Activated CD4-positive, alpha-beta T cell treated with anti-CD3 and anti-CD28 coated beads, Interleukin-10, Interleukin-2, amounts not matched to agents 100 ng/mL and 50 ng/mL, durations not matched to agents 16 hours and 8 hours (primary cell): ENCODE data around the gene DUSP2.

Source experiments
- DNase-seq: peaks from one replicate; pipeline ENCODE4 v3.0.0-alpha.2; 2020

Gene DUSP2

DNA sequence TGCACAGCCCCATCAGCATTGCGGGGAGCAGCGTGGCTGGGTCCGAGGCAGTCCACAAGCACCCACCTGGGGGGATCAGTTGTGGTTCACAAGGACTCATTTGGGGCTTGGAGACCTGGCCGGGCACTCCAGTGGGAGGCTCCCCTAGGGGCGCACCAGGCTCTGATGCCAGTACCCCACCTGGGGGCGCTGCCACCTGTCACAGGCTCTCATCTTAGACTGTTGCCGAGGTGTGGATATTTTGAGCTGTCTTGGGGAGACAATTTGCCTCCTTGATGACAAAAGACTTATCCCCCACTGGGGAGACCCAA lies 31.9 kb downstream of the DUSP2 start:
- DNase-seq: peak; percentile 35

DNA sequence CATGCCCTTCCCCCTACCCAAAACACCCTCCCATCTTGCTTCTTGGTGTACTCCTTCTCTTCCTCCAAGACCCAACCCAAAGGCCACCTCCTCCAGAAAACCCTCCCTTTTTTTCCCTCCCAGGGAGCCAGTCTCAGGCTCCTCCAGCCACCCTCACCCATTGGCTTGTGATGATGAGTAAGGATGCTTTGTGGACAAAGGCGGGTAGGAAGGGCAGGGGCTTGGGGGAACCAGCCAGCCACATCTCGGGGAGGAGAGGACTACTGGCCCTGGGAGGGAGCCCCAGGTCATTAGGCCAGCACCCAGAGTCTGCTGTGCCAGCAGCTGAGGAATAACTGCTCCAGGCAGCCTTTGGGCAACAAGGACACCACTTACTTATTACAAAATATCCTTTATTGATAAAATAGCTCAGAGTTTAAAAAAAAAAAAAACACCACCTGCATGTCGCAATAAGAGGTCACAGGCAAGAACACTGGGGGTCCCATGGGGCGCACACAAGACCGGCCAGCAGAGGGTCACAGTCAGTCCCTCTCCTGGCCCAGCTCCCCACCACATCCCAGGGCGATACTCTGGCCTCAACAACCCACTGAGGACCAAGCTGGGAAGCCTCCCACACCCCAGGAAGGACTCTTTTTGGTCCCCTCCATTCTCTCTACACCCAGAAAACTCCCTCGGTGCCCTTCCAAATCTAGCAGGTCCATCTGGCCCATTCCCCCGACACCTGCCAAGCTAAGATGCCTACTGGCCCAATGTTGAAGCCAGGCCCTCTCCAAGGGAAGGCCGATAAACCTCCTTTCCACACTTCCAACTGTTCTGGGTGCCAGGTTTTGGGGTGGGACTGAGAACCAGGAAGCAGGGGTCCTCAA lies 32.5 kb downstream of the DUSP2 start:
- DNase-seq: no peak

DNA sequence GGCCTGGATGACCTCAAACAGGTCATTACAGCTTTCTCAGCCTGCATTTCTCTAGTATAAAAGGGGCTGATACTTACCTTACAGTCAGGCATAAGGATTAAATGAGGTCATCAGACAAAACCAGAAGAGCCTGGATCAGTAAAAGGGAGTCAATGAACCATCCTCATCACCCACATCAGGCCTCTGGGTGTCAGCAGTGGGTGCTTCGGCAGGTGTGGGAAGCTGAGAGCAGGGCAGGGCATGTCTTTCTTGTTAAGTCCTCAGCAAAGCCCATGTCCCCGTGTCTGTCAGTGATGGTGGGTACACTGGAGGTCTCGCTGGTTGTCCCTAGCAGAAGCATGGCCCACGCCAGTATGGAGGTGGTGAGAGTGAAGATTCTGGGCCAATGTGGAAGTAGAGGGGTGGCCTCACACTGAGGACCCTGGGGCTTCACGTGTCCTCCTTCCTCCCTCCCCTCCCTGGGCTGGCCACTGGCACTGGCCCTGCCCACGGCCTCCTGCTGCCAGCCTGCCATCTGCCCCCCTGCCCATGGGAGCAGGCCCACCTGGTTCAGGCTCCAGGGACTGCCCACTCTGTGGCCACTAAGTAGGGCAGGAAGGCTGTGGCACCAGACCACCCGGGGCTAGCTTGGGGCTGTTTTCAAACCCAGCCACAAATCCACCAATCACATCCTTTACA lies 33.3 kb downstream of the DUSP2 start:
- DNase-seq: no peak

DNA sequence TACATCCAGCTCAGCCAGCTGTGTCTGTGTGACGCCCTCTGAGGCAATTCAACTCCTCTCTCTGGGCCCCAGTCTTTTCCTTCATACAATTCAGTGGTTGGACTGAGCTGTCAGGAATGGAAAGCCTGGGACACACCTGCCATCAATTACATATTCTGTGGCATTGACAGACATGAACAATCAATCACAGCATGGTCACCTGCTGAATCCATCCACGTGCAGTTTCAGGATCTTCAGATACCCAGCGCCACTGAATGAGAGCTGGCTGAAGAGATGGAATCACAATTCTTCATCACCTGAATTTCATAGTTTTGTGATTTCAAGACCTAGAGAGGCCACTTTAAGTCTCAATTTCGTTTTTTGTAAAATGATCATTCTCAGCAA lies 34.0 kb downstream of the DUSP2 start:
- no peak for DNase-seq

DNA sequence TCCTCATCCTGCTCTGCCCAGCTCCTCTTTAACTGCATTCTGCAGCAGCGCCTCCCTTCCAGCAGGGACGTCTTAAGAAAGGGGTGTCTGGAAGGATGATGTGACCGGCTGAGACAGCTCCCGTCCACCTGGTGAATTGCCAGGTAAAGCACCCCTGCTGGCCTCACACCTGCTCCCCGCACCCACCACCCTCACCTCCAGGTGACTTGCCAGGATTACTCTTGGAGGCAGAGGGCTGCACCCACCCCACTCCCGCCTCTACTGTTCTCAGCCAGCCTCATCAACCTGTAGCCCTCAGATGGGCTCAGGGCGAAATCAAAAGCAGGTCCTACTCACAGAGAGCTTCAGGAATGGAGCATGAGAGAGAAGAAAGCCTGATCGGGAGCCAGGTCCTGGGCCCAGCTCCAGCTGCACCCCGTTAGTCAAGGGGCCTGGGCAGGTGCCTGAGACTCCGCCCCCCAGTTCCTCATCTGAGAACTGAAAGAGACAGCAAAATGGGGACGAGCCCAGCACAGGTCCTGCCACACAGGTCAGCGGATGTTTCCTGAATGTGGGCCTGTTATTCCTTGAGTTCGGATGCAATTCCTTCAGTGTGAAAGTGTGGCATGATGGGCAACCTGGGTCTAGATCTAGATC lies 34.5 kb downstream of the DUSP2 start:
- no peak for DNase-seq

DNA sequence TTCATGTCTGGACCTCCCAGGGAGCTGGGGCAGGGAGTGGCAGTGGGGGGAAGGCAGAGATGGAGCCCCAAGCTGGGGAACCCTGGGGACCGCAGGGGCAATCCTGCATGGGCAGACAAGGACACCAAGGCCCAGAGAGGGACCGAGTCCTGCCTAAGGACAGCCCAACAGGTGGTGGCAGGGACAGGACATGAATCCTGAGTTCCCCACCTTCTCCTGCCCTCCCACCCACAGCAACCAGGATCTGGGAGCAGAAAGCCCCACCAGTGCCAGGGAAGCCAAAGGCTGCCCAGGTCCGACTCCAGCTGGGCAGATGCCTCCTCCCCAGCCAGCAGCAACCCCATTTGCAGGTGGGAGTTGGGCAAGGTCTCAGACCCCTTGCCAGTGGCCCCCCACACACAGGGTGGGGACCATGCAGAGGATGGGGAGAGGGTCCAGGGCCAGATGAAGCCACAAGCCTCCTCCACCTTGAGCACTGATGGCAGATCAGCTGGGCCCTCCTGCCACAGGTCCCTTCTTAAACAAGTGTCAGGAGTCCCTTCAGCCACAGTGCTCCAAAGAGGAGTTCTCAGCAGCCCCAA lies 35.2 kb downstream of the DUSP2 start:
- no peak for DNase-seq

DNA sequence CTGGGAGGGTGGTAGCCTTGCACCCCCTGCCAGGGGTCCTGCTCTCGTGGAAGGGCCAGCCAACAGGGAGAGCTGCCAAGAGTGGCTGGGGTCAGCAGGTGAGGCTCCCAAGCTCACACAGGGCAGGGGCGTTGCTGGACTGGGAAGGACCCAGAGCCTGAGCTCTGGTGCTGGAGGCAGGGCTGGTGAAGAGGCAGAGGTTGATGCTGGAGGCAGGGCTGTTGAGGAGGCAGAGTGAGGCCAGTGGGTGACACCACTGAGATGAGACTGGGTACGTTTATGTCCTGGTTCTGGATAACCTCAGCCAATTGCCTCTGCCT lies 35.9 kb downstream of the DUSP2 start:
- no peak for DNase-seq

DNA sequence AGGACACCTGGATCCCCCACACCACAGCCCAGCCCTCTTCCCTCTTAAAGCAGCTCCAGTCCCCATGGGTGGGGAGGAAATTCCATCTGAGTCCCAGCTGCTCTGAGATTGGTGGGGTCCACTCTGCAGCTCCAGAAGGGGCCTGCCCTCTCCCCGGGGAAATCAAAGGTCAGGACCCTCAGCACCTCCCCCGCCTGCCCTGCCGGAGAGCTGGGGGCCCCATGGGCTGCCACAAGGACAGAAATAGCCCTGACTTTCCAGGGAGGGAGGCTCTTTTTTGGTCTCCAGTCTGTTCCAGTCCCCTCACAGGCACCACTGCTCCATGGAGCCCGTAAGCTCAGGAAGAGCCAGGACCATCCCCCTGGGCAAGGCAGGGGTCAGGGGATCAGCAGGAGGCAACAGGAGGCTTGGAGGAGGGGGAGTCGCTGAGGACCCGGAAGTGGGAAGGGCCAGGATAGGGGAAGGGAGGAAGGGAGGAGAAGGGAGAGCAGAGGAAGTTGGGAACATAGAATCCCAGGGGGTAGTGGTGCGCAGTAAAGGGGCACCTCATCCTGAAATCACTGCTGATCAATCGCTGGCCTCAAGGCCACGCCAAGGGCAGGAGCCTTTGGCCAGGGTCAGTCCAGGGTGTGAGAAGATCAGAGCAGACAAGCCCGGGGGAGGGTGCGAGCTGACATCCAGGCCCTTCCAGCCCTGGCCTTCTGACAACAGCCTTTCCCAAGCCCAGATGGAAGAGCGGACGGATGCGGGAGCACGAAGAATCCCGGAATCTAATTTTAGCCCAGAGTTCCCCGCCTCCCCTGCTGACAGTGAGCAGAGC lies 36.5 kb downstream of the DUSP2 start:
- DNase-seq: no peak

DNA sequence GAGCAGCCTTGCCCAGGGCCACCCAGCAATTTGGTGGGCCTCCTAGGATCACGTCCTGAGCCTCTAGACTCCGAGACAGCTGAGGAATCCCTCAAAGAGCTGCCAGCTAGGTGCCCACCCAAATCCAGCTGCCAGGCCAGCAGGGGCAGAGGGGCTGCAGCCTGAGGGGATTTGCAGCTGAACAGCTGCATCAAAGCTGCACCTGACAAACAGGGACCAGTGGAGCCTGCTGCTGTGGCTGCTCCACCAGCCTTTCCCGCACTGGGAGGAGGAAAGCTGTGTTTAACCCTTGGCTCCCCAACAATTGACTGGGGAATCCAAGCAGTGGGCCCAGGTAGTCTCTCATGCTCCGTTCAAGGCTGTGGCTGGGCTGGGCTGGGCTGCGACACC lies 37.1 kb downstream of the DUSP2 start:
- DNase-seq: no peak

DNA sequence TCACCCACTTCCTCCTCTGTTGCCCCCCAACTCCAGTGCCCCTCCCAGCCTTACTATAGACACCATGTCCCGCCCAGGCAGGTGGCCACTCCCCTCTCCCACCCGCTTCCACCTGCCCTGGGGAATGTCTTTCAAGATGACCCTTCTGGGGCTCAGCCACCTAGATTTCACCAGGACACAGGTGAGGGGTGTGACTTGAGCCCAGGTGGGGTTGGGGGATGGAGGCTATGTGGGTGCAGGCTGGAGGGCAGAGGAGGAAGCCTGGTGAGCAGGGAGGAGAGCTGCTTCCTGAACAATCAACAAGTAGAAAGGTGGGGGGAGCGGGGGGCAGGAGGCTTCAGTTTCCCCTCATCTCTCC lies 37.6 kb downstream of the DUSP2 start:
- no peak for DNase-seq

DNA sequence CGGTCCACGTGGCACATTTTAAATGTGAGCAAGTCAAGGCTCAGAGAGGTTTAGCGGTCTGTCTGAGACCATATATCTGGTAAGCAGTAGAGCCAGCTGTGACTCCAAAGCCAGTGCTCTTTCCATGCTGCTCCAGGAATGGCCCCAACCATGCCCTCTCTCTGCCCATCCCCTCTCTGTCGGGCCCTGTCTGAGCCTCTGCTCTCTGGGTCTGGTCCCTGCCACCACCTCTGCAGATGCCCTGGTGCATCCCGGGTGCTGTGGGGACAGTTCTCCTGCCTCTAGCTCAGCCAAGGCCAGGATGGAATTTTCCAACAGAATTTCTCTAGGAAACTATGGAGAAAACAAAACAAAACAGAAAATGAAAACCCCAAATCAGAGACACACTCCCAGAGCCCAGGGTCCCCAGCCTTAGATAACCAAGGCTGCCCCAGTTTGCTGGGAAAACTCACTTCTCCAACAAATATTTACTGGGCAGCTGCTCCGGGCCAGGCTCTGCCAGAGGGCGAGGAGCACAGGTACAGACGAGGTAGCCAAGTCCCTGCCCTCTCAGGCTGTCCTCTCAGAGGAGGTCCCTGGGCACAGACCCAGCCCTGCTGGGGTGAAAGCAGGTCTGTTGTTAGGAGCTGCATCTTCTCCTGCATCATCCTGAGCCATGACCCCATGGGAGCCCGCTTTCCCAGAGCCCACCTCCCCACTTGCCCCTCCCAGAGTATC lies 38.1 kb downstream of the DUSP2 start:
- DNase-seq: no peak

DNA sequence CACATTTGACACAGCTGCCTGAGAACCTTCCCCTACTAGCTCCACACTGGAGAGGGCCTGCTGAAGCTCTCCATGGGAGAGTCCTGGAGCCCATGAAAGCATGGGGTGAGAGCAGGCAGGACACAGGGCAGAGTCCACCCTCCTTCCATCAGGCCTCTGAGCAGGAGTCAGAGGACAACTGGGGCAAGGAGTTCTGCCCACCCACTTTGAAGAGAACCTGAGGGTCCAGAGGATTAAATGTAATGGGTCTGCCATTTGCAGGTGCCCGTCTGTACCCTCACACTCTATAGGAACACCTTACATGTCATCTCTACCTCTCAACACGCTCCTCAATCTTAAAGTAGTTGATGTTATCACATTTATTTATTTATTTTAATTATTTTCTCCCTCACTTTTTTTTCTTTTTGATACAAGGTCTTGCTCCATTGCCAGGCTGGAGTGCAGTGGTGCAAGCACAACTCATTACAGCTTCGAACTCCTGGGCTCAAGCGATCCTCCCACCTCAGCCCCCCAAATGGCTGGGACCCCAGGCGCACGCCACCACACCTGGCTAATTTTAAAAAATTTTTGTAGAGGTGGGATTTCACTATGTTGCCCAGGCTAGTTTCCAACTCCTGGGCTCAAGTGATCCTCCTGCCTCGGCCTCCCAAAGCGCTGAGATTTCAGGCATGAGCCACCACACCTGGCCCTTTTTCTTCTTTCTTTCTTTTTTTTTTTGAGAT lies 39.1 kb downstream of the DUSP2 start:
- no peak for DNase-seq

DNA sequence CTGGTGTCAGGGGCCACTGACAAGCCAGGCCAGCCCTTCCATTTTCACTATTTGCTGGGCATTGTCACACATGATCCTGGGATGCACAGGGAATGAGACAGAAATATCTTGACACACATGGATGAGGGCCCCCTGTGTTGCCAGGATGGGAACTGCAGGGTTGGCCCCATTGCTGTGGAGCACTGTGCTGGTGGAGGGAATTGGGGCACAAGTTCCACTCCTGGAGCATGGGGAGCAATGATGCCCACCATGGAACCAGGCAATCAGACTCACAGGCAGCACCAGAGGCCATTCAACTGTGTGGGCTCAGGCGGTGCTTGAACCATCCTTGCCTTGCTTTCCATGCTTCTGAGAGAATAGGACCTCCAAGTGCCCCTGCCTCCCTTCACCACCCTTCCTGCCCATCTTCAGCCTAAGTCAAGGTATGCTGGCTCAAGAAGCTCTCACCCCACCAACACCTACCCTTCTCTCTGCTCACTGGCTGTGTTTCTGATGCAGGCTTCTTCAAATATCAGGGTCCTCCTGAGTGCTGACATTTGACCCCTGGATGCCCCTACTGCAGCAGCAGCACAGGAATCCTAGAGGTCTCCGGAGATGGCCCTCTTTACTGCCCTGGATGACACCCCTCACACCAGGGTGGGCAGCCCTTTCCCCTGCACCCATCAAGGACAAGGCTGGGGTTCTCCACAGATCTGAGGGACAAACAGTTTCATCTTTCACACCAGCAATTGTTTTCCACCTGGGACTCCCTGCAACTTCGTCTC lies 39.9 kb downstream of the DUSP2 start:
- DNase-seq: no peak

DNA sequence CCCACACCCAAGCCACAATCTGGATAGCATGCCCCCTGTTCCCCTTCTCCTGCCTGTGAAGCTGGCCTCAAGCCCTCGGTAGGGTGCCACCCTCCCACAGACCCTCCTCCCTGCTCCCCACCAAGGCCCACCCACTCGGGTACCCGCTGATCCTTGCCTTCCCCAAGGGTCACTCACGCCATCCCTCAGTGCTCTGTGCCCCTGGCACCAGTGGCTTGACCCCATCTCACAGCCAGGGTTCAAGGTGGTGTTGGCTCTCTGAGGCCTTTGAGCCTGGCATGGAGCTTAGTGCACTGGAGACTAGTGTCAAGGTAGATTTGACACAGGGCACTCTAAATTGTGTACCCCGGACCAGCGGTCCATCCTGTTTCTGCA lies 40.8 kb downstream of the DUSP2 start:
- DNase-seq: no peak

DNA sequence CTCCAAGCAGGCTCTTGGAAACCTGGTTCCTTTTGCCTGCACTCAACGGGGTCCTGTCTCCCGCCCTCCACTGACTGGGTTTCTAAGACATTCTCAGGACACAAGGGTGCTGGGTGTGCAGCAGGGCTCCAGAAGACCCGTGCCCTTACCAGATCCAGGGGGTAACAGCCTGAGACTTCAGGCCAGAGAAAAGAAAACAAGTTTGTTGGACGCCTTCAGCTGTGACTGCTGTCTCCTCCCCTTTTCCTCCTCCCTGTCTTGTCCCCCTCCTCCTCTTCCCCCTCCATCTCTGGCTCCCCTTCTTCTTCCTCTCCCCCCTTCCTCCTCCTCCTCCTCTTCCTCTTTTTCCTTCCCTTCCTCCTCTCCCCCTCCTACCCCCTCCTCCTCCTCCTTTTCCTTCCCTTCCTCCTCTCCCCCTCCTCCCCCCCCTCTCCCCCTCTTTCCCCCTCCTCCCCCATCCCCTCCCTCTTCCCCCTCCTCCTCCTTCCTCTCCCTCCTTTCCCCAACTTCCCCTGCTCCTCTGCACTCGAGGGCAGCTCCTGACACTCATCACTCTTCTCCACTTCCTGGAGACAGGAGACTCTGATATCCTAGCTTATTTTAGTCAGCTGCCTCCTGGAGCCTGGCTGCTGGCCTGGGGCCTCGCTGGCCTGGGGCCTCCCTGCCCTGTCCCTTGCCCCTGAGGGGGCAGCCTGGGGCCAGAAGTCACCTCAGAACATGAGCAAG lies 41.3 kb downstream of the DUSP2 start:
- no peak for DNase-seq

DNA sequence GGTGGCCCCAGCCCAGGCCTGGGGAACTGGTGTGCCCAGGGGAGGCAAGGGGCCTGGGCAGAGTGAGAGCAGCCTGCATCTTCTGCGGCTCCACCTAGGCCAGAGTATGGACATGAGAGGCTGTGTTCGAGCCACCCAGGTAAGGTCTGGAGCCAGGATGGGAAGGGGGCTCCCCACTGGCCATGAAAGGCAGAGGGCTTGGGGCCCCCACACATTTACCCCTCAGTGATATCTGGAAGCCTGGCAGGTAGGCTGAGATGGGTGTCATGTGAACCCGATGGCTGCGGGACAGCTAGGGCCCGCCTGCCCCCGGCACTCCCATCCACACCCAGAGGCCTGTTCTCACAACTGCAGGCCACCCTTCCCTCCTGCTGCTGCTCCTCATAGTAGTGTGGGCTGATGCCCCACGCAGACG lies 42.0 kb downstream of the DUSP2 start:
- DNase-seq: no peak

DNA sequence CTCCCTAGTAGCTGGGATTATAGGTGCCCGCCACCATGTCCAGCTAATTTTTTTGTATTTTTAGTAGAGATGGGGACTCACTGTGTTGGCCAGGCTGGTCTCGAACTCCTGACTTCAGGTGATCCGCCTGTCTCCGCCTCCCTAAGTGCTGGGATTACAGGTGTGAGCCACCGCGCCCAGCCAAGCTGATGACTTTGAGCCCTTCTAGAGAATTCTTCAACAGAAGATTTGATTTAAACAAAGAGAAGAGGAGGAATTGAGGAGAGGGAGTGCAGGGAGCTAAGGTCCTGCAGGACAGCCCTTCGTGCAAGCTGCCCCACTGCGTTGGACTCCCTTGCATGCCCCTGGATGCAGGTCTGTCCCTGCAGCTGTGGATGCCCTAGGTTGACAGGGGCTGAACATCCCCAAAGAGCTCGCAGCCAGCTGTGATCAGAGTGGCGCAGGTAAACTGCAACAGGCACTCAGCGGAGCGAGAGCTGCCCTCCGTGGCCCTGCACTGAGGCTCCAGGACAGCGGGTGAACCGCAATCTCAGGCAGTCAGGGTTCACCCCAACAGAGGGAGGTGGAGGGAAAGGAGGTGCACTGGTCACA lies 42.5 kb downstream of the DUSP2 start:
- no peak for DNase-seq

DNA sequence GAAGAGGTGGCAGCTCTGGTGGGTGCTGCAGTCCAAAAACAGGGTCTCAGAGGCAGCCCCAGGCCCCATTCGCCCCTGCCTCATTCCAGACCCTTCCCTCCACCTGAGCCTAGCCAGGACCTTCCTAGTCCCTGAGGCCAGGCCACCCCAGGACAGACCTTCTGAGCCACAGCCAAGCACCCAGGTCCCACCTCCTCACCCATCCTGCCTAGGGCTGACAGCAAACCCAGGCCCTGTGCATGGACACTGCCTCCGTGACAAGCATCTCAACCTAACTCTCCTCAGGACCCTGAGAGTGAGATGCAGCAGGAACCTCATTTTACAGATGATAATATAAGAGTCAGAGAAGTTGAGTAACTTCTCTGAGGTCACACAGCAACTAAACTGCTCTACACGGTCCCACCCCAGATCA lies 44.3 kb downstream of the DUSP2 start:
- no peak for DNase-seq

DNA sequence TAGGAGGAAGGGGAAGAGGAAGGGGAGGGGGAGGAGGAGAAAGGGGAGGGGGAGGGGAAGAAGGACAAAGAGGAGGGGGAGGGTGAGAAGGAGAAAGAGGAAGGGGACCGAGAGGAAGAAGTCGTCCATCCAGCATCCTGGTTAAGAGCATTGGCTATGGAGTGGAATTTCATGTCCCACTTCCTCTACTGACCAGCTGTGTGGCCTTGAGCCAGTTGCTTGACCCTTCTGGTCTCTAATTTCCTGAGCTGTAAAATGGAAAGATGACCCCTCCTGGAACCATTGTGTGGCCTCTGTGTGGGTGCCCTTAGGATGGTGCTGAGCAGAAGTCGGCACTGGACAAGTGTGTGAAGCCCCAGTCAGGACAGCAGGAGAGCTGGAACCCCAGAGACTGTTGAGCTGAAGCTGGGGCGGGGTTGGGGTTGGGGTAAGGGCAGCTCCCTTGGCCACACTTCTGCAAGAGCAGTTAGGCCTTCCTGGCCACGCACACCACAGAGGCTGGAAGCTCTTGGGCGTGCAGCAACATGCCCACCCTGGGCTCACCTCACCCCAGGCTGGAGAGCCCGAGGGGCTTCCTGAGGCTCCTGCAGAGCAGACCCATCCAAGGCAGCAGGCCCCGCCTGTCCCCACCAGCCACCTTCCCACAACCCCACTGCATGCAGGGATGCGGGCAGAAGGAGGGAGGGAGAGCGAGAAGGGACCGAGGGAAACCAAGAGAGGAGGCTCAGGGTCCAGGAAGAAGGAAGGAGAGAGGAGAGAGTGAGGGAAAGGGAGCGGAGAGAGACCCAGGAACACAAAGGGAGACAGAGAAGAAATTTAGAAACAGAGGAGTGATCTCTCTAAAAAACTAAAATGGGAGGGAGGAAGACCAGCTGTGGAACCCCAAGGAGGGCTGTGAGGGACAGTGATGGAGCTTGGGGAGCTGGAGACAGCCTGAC lies 45.1 kb downstream of the DUSP2 start:
- no peak for DNase-seq
